HG02840 (cell line): Measurements from ENCODE around the gene CCDC33.

Experiments
- ATAC-seq: cut with Tn5 transposase; IDR thresholded peaks from one replicate; pipeline ENCODE4 v1.9.1; 2021; ENCODE audit warnings: mild to moderate bottlenecking, moderate library complexity, moderate number of reproducible peaks; ENCODE audit not compliant: unreplicated experiment, low FRiP score

Gene CCDC33

DNA sequence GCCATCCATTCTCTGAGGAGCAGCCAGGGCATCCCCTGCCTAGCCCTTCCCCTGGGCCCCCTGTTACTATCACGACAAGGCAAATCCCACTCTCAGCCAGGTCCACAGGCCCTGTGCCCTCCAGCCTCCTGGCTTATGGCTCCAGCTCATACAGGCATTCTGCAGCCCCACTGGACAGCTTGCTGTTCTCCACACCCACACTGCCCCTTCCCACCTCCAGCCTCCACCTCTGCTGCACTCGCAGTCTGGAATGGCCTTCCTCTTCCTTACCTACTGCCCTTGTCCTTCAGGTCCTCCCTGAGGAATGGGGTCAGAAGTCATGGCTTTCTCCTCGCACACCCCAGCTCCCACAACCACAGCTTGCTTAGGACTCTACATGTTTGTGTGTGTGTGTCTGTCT, 40.4 kb downstream of the CCDC33 start:
- no peak for ATAC-seq

DNA sequence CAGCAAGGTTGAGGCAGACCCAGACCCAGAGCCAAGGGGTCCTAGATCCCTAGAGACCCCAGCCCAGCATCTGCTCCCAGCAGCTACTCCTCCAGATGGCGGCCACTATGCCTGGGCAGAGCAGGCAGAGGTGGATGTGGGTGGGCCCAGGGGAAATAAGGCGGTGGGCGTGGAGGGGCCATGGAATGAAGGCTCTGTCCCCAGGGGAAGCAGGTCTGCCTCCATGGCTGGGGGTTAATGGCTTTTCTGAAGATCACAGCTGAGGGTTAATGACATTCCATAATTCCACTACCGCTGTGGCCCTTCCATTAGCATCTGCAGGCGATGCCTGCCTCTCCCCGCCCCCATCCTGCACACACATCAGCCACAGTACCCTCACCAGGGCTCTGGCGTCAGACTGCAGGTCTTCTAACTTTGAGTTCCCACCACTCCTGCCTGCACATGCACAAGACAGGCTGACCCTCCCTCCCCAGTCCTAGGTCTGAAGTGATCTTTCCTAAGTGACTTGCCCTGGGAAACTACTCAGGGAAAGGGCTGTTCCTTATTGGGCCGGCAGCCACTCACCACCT, 41.2 kb downstream of the CCDC33 start:
- ATAC-seq = no peak

- no peak for ATAC-seq
These were observed 42.1 kb downstream of the CCDC33 start for GRCh38 chr15:74278207-74278606.

DNA sequence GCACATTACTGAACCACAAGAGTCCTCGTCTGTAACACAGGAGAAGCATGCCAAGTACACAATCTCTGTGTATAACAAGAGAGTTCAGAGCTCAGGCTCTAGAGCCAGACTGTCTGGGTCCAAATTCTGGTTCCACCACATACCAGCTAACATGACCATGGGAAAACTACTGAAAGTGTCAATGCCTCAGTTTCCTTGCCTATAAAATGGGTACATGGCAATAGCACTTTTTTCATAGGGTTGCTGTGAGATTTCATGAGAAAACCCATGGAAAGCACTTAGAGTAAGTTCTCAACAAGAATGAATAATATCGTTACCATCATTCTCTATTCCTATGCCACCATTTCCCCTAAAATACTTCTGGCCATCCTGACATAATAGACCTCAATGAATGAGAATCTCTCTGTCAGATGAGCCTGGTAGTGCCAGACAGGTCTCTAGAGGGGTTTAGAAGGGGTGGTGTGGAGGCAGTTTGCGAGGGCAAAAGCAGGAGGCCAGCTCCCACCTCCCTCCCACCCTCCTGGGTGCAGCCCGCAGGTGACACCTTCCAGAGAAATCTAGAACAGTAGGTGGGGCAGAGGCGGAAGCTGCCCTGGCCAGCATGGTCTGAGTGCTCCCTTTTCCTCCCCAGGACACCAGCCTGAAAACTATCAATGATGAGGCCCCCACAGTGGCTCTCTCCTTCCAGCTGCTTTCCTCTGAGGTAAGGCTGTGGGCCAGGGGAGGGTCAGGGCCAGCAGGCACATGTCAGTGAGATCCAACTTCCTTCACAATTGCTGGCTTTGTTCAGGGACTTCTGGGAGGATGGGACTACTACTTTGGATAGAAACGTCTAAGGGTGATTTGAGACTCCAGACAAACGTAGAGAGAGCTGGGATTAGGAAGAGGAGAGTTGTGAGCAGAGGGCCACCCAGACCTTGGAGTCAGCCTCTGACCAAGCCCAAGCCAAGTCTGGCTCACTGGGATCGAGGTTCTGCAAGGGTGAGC, 45.3 kb downstream of the CCDC33 start:
- no peak for ATAC-seq

- no peak for ATAC-seq
These were observed 47.2 kb downstream of the CCDC33 start for GRCh38 chr15:74283368-74283767.

GRCh38 chr15:74289671-74290070, 53.5 kb downstream of the CCDC33 start:
- no peak for ATAC-seq

DNA sequence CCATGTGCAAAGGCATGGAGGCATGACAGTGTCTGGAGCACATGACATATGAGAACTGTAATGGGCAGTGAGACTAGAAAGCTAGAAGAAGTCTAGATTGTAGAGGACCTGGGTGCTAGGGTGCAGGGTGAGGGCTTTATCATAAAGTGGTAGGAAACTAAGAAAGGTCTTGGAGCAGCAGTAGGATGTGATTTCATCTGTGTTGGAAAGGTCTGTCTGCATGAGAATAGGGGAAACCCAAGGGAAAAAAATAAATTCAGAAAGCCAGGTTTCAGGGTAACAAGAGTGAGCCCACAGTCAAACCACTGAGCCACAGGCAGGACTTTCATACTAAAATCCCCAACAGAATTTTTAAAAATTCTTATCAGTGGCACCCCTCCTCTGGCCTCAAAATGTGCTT, 54.5 kb downstream of the CCDC33 start:
- ATAC-seq = no peak

GRCh38 chr15:74291101-74292071, 55.3 kb downstream of the CCDC33 start:
- no peak for ATAC-seq

DNA sequence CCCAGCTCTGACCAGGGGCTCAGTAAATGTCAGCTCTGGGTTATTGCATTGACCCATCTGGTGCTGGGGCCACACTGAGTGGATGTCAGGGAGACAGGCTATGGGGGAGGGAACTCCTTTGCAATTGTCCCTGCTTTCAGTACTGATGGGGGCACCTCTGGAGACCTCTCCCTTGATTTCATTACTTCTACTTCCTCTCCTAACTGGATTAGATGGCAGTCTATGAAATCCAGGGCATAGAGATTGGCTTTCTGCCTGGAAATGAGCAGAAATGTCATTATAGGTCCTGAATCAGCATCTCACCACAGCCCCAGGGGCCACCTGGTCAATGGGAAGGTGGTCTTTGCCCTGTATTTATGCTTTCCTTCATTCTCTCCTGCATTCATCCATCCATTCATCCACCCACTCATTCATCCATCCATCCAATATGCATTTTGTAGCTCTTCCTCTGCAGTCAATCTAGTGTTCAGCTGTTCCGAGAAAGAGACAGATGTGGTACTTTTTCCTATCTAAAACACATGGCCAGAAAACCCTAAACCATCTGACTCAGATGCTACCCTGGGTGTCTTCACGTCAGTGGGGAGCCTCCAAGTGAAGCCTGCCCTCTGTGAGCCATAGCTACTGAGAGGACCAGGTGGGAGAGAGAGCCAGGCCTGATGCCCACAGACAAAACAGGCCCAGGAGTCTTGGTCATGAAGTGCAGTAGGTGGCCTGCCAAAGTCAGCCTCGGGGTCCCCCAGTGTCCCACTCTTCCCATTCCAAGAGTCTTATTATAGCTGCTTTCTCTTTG, 57.1 kb downstream of the CCDC33 start:
- no peak for ATAC-seq

DNA sequence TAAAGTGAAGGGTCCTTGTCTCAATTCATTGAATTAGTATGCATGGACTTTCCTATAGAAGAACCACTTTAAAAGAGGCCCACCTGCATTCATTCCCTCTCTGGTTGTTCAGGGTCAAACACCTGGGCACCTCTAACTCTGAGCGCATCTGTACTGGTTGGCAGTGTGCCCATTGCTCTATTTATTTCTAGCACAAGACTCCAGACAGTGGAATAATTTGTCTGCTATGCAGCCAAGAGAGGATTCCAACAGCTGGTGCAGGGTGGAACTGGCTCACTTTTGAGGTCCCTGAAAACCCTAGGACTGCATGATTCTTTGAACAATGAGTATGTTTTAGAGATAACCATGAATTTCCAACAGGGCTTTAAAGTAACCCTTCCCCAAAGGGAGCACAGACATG, 57.9 kb downstream of the CCDC33 start:
- no peak for ATAC-seq

- ATAC-seq = no peak
These were observed 59.7 kb downstream of the CCDC33 start for GRCh38 chr15:74295800-74296199.

DNA sequence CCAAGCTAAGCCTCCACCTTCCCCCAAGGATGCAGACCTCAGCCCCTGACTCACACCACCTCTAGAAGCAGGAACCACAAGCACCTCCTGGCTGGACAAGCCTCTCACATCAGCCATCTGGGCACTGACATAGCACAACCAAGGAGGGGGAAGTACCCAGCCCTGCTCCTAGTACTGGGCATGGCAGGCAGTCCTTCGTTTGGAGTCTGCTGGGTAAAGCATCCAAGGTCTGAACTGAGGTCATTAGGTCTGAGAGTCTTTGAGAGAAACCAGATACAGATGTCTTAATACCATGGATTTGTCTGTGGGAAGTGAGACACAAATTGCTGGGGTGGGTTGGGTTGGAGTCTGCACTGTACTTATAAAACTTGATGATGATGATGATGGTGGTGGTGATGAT, 61.8 kb downstream of the CCDC33 start:
- ATAC-seq = no peak

- ATAC-seq = no peak
These were observed 64.1 kb downstream of the CCDC33 start for GRCh38 chr15:74300057-74300795.

DNA sequence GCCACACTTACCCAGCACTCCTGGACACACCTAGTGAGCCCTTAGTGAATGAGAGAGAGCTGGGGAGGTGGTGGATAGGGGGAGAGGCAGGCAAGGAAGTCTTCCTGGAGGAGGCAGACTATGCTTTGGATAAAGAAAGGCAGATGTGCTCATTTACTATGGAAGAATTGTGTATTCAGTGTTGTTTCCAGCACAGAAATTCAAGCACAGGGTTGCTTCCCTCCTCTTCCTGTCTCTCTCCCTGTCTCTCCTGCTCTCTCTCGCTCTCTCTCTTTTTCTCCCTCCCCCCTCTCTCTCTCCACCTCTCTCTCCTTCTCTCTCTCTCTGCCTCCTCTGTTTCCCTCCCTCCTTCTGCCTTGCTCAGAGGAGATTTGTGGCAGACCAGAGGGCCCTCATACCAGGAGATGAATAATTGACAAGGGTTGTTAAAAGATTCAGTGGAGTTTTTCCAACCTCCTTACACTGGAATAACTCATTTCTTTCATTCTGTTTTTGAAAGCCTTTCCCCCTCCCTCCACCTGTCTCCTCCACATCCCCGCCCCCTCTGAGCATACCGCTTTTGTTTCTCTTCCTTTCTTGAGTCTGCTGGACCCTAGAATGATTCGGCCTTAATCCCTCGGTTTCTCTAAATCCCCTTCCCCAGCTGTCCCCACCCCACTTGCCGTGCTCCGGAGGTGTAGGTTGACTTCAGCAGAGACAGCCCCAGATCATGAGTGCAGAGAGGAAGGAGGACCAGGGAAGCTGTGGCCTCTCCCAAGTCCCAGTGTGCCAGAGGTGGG, 65.6 kb downstream of the CCDC33 start:
- no peak for ATAC-seq

- ATAC-seq = no peak
These were observed 66.8 kb downstream of the CCDC33 start for GRCh38 chr15:74302821-74303359.

DNA sequence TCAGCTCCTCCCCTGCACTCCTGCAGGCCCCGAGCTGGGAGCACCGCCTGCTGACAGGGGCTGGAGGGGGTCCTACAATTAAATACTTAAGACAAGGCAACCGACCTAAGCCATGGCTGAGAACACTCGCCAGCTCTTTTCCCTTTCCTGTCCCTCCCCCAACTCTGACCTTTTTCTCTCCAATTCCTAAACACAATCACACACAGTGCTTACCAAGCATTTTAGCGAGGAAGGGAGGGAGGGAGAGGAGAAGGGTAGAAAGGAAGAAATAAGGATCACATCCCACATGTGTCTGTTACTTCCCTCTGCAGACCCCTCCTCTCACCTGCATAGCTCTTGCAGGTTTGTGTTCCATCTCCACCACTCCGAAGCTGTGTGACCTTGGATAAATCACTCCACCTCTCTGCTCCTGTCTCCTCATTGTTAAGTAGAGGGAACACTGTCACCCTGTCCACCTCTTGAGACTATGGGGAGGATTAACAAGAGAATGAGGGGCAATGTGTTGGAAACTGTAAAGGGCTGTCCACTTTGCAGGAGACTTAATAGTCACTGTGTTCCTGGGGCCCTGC, 67.7 kb downstream of the CCDC33 start:
- no peak for ATAC-seq

DNA sequence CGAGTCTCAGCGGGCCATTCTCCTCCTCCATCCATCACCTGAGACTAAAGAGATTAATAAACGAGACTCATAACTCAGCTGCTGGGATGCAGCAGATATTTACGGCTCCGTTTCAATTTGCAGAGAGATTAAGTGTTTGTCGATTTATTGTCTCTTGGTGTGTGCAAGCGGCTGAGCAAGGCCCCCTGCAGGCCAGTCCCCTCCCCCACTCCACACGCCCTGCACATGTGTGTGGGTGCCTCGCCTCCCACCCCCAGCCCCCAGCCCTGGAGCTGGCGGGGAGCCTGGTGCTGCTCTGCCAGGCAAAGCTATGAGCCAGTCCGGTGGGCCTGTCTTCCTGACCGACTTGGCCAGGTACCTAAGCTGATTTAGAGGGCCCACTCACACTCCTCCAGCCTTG, 68.3 kb downstream of the CCDC33 start:
- no peak for ATAC-seq

DNA sequence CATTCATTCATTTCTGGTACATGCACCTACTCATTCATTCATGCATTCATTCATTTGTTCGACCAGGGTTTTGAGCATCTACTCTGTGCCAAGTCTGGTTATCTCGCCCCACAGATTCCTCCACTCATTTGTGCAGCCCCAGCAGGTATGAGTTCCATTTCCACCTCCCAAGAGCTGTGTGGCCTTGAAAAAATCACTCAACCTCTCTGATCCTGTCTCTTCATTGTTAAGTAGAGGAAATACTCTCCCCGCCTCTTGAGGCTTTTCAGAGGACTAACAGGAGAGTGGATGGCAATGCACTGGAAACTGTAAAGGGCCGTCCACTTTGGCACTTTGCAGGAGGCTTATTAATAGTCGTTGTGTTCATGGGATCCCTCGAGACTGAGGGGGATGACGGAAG, 69.6 kb downstream of the CCDC33 start:
- no peak for ATAC-seq
